Measurements from ENCODE around the gene IGSF9. TPM values are rescaled to one million over a fixed set of nuclear protein-coding genes. Genes with fewer than 3 reads are reported as not detected.

IGSF9 gene
- total and polyA plus RNA-seq, 4 donors: 0.14 to 21.3 (median 16.1) TPM

- no peak for DNase-seq (ENCODE audit: low spot score)
- WGBS: 95% methylated on average over 7 of the region's 7 CpGs
- no peaks in the 10 kb centered on the region for H3K27me3 ChIP-seq (ENCODE audit: control insufficient read depth in 4 of 4, insufficient read depth in 4 of 4, low read length in 3 of 4)
- no peaks in the 10 kb centered on the region for H3K36me3 ChIP-seq (ENCODE audit: control insufficient read depth in 4 of 4, insufficient read depth in 3 of 4, low read depth in 1 of 4, low read length in 3 of 4)
- H3K4me1 ChIP-seq (ENCODE audit: control insufficient read depth in 4 of 4, insufficient read depth in 4 of 4, low read length in 3 of 4): no peaks in the 10 kb centered on the region
- H3K9ac ChIP-seq (ENCODE audit: low read depth in 1 of 2, low read length in 2 of 2): no peak overlapping the region
- no peak overlapping the region for H3K4me3 ChIP-seq (ENCODE audit: low read depth in 1 of 3, low read length in 3 of 3)
- TF ChIP-seq CTCF (IDR thresholded peaks at IDR 0.05; ENCODE audit: low read depth, low read length, missing input control) (no peak), NR2F2 (IDR thresholded peaks at IDR 0.05) (no peak), HNF4A (conservative IDR thresholded peaks at IDR 0.05) (no peak), SP1 (IDR thresholded peaks at IDR 0.05) (no peak), EGR1 (IDR thresholded peaks at IDR 0.05; ENCODE audit: low read depth in 2 of 2) (no peak), TAF1 (conservative IDR thresholded peaks at IDR 0.05) (no peak), HNF4G (IDR thresholded peaks at IDR 0.05) (no peak), FOXA2 (IDR thresholded peaks at IDR 0.05) (no peak), GABPA (IDR thresholded peaks at IDR 0.05 in 1 of 2, conservative IDR thresholded peaks at IDR 0.05 in 1 of 2) (no peak), REST (IDR thresholded peaks at IDR 0.05) (no peak), RXRA (IDR thresholded peaks at IDR 0.05) (no peak), YY1 (IDR thresholded peaks at IDR 0.05) (no peak), RAD21 (IDR thresholded peaks at IDR 0.05) (no peak), FOXA1 (IDR thresholded peaks at IDR 0.05) (no peak), ZBTB33 (IDR thresholded peaks at IDR 0.05) (no peak), JUND (IDR thresholded peaks at IDR 0.05) (no peak)
- TF ChIP-seq, protein P1, sequence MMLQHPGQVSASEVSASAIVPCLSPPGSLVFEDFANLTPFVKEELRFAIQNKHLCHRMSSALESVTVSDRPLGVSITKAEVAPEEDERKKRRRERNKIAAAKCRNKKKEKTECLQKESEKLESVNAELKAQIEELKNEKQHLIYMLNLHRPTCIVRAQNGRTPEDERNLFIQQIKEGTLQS (IDR thresholded peaks at IDR 0.05): no peak
- TF ChIP-seq, protein P2, sequence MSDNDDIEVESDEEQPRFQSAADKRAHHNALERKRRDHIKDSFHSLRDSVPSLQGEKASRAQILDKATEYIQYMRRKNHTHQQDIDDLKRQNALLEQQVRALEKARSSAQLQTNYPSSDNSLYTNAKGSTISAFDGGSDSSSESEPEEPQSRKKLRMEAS (IDR thresholded peaks at IDR 0.05): no peak
- H3K27ac ChIP-seq (ENCODE audit: low read depth in 1 of 2, low read length in 2 of 2): no peak overlapping the region
- H3K9me3 ChIP-seq (ENCODE audit: control insufficient read depth in 4 of 4, low read length in 3 of 4): no peaks in the 10 kb centered on the region
These were observed 35.4 kb upstream of the IGSF9 start for GRCh38 chr1:159980786-159981185.
